ENCODE results near the gene MAN2C1.

Gene MAN2C1

DNA sequence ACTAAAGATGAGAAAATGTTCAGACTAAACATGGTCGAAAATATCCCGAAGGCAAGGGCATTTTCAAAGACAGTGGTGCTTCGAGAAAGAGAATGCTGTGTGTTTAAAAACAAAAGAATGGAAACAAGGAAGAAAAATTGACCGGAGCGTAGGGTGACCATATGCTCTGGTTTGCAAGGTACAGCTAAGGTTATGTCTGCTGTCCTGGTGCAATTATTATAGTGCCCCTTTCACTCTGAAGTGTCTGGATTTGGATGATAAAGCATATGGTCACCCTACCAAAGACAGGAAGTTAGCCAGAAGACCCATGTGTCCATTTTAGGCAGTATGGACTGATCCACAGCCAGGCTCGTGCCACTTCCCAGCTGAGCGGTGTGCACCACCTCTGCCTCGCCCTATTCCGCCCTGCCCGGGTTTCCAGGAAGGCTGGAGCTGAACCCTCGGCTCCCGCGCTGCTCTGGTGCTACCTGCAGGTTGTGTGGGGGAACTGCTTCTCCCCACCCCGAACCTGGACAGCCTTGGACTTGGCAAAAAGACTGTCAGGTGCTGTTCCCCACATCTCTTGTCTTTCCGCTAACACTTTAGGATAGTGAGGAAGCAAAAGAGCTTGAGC lies 60.5 kb downstream of the MAN2C1 start:
- DNase-seq (ENCODE audit: low spot score), result no peak

DNA sequence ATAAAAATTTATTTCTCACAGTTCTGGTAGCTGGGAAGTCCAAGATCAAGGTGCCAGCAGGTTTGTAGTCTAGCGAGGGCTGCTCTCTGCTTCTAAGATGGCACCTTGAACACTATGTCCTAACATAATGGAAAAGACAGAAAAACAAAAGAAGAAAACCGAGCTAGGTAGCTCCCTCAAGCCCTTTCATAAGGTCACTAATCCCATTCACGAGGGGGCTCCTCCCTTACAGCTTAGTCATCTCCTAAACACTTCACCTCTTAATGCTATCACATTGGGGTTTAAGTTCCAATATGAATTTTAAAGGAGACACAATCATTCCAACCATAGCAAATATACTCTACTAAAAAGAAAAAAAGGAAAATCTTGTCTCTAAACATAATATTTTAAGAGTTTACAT lies 62.2 kb downstream of the MAN2C1 start:
- DNase-seq (ENCODE audit: low spot score), result no peak

Data from CD4-positive, alpha-beta T cell treated with Interleukin-6 at 100 ng/mL for 8 hours (primary cell).